B cell (primary cell): ENCODE measurements around the gene KLF16. TPM values are rescaled to one million over a fixed set of nuclear protein-coding genes. Genes with fewer than 3 reads are reported as not detected.
A peak's percentile ranks its signal among the peaks of the same experiment; 100 is the strongest.

ENCODE experiments used
- ATAC-seq: fragments of 200-7000 bp; cut with Tn5 transposase; one replicate; pipeline ENCODE4 v1.10.0; 2021; ENCODE audit warnings: low read depth, mild to moderate bottlenecking, moderate number of reproducible peaks, moderate library complexity
- CTCF ChIA-PET: fragments of 350-600 bp; sonication (Branson Sonifier 250); formaldehyde crosslinking; loops from one replicate; lab custom pipeline; 2021; ENCODE audit warnings: antibody characterized with exemption, inconsistent platforms; lab: Charles Lee
- POLR2A ChIA-PET: fragments of 350-600 bp; sonication (Branson Sonifier 250); formaldehyde crosslinking; loops from one replicate; lab custom pipeline; 2021; ENCODE audit warnings: antibody characterized with exemption; lab: Charles Lee
- DNase-seq: peaks from one replicate; pipeline ENCODE4 v3.0.0; 2013
- H2AFZ ChIP-seq: 2 replicates; pipeline ENCODE4 v1.6.1; 2012; ENCODE audit warnings: mild to moderate bottlenecking, low read depth, low read length; ENCODE audit not compliant: insufficient read depth, poor library complexity, severe bottlenecking
- H3K27ac ChIP-seq, 2 donors: 1 replicate in 1 of 2; 2 replicates in 1 of 2; pipeline ENCODE4 v1.5.1; 2012 to 2013; ENCODE audit warnings: low read length in 2 of 2, mild to moderate bottlenecking in 2 of 2, moderate library complexity in 1 of 2
- H3K27me3 ChIP-seq, 4 experiments: fragments of 200-600 bp in 1 of 4; sonication (generic) in 1 of 4; replicated peaks in 1 of 4; 1 replicate in 2 of 4; 2 replicates in 2 of 4; pipeline versions ENCODE4 v1.6.1 to v1.7.0; 2013 to 2016; ENCODE audit warnings: low read length in 3 of 4, mild to moderate bottlenecking in 2 of 4, mixed read lengths in 1 of 4, moderate library complexity in 1 of 4; ENCODE audit not compliant: insufficient read depth in 4 of 4, control insufficient read depth in 3 of 4; ENCODE audit errors: control extremely low read depth in 1 of 4
- H3K36me3 ChIP-seq, 2 experiments: replicated peaks in 1 of 2; 1 replicate in 1 of 2; 2 replicates in 1 of 2; pipeline versions ENCODE4 v1.6.1 to v1.7.1; 2013; ENCODE audit warnings: low read length in 1 of 2; ENCODE audit not compliant: insufficient read depth in 2 of 2, control insufficient read depth in 1 of 2; ENCODE audit errors: control extremely low read depth in 1 of 2, extremely low read depth in 1 of 2
- H3K4me1 ChIP-seq, 2 donors: fragments of 200-600 bp in 1 of 2; sonication (generic) in 1 of 2; 1 replicate in 1 of 2; 2 replicates in 1 of 2; pipeline versions ENCODE4 v1.5.1 to v1.6.1; 2013 to 2017; ENCODE audit warnings: low read length in 2 of 2; ENCODE audit not compliant: control insufficient read depth in 2 of 2, insufficient read depth in 2 of 2
- H3K4me2 ChIP-seq: replicated peaks from 2 replicates; pipeline ENCODE3; 2012; ENCODE audit warnings: mild to moderate bottlenecking, low read depth, low read length; ENCODE audit not compliant: poor library complexity, severe bottlenecking
- H3K4me3 ChIP-seq, 5 experiments: fragments of 200-600 bp in 1 of 5; sonication (generic) in 1 of 5; 1 replicate in 3 of 5; 2 replicates in 2 of 5; pipeline versions ENCODE4 v1.5.1 to v1.7.0; 2011 to 2016; ENCODE audit warnings: low read length in 4 of 5, mild to moderate bottlenecking in 4 of 5, low read depth in 2 of 5, control low read depth in 1 of 5, moderate library complexity in 1 of 5; ENCODE audit not compliant: insufficient read depth in 1 of 5; ENCODE audit errors: control extremely low read depth in 1 of 5, extremely low read depth in 1 of 5
- H3K79me2 ChIP-seq: fragments of 200-600 bp; sonication (generic); one replicate; pipeline ENCODE4 v1.6.0; 2016; ENCODE audit warnings: low read length; ENCODE audit not compliant: control insufficient read depth, insufficient read depth
- H3K9ac ChIP-seq: fragments of 200-600 bp; sonication (generic); 2 replicates; pipeline ENCODE4 v1.6.1; 2017; ENCODE audit warnings: mild to moderate bottlenecking, low read length, moderate library complexity
- H3K9me3 ChIP-seq, 3 donors: one replicate each; pipeline versions ENCODE4 v1.6.1 to v1.7.1; 2013; ENCODE audit warnings: low read length in 2 of 3; ENCODE audit not compliant: control insufficient read depth in 2 of 3, insufficient read depth in 1 of 3; ENCODE audit errors: control extremely low read depth in 1 of 3
- H4K20me1 ChIP-seq: 2 replicates; pipeline ENCODE4 v1.6.0; 2012; ENCODE audit warnings: mild to moderate bottlenecking, low read length; ENCODE audit not compliant: insufficient read depth, control insufficient read depth, poor library complexity, severe bottlenecking
- H3K27ac Mint-ChIP-seq: one replicate; pipeline ENCODE4 v1.8.0; 2021; ENCODE audit warnings: mixed read lengths
- H3K27me3 Mint-ChIP-seq: one replicate; pipeline ENCODE4 v1.8.0; 2021; ENCODE audit warnings: mixed read lengths
- H3K4me1 Mint-ChIP-seq: one replicate; pipeline ENCODE4 v1.8.0; 2021; ENCODE audit warnings: mixed read lengths
- H3K4me3 Mint-ChIP-seq: one replicate; pipeline ENCODE4 v1.8.0; 2021; ENCODE audit warnings: mixed read lengths
- H3K9me3 Mint-ChIP-seq: one replicate; pipeline ENCODE4 v1.8.0; 2022; ENCODE audit warnings: mixed read lengths; ENCODE audit not compliant: insufficient read depth
- EZH2 ChIP-seq: IDR thresholded peaks from 2 replicates; pipeline ENCODE4 v1.6.1; 2012; ENCODE audit warnings: borderline replicate concordance, low read depth, mild to moderate bottlenecking, moderate library complexity, low read length; ENCODE audit not compliant: insufficient read depth, poor library complexity, severe bottlenecking
- WGBS: methylation state at CpG from one replicate; pipeline ENCODE4 v1.1.5; 2013; ENCODE audit warnings: missing lambda C conversion rate; ENCODE audit not compliant: insufficient coverage; 5-methylcytosine and 5-hydroxymethylcytosine counted together
- intact Hi-C: fragments of 100-400 bp; cut with micrococcal nuclease; formaldehyde crosslinking; loops from one replicate; pipeline ENCODE4 v1.10.0; 2022
- polyA plus RNA-seq: library from polyadenylated mRNA; depleted of rRNA; stranded (reverse); fragments of >200 nt; gene quantifications from 2 replicates; pipeline ENCODE4 v1.2.3, GENCODE V29; 2012
- total RNA-seq, 2 donors: library from RNA; stranded (reverse); fragments of 120-200 nt in 1 of 2; gene quantifications; 1 replicate in 1 of 2; 2 replicates in 1 of 2; pipeline versions ENCODE4 v1.2.3 to v1.2.4, GENCODE V29; 2013 to 2022
- TF ChIP-seq, protein P1 (sequence below): fragments of 200-600 bp; IDR thresholded peaks from one replicate; pipeline ENCODE4 v1.8.0; 2022; ENCODE audit warnings: antibody characterized with exemption, mild to moderate bottlenecking

KLF16 gene
- total and polyA plus RNA-seq, 2 donors (not counting 1 experiment from before 2014, with no cell fraction given) = 29.7 to 49.0 TPM

DNA sequence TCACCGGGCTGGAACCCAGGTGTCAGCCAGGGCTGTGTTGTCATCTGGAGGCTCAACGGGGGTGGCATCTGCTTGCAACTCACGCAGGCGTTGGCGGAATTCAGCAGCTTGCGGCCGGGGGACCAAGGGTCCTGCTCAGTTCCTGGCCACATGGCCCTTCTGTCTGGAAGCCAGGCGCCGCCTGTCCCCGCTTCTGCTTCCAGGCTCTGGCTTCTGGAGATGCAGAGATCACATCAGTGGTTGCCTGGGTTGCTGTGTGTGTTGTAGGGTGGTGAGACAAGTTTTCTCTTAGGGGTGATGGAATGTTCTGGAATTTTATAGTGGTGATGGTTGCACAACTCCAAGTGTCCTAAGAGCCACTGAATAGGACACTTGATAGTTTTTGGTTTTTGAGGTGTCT is 46.8 kb upstream of the KLF16 start:
- ChIA-PET POLR2A (interaction anchor here (2.1 kb wide), 1 partner anchor 12 kb away, joined by 7 read pairs; no protein-coding TSS in a partner anchor), CTCF (interaction anchor here (1.4 kb wide), 1 partner anchor 13 kb away, joined by 3 read pairs; no protein-coding TSS in a partner anchor)
- peak overlapping the region; percentile 54 for H3K4me2 ChIP-seq
- H3K36me3 ChIP-seq = peaks cover 0 to 21% of the 10 kb centered on the region in 2 experiments
- Mint-ChIP-seq H3K4me1 (peaks cover 29% of the 10 kb centered on the region), H3K27me3 (no peaks in the 10 kb centered on the region), H3K27ac (peak overlapping the region; percentile 53), H3K9me3 (no peaks in the 10 kb centered on the region), H3K4me3 (peak overlapping the region; percentile 26)
- TF ChIP-seq, protein P1, sequence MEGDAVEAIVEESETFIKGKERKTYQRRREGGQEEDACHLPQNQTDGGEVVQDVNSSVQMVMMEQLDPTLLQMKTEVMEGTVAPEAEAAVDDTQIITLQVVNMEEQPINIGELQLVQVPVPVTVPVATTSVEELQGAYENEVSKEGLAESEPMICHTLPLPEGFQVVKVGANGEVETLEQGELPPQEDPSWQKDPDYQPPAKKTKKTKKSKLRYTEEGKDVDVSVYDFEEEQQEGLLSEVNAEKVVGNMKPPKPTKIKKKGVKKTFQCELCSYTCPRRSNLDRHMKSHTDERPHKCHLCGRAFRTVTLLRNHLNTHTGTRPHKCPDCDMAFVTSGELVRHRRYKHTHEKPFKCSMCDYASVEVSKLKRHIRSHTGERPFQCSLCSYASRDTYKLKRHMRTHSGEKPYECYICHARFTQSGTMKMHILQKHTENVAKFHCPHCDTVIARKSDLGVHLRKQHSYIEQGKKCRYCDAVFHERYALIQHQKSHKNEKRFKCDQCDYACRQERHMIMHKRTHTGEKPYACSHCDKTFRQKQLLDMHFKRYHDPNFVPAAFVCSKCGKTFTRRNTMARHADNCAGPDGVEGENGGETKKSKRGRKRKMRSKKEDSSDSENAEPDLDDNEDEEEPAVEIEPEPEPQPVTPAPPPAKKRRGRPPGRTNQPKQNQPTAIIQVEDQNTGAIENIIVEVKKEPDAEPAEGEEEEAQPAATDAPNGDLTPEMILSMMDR = no peak
- no peak for TF ChIP-seq EZH2
- peaks cover 79% of the 10 kb centered on the region for H4K20me1 ChIP-seq
- H3K4me3 ChIP-seq = no peak overlapping the region
- 94% methylated on average over 10 of the region's 10 CpGs for WGBS
- no peaks in the 10 kb centered on the region for H3K27me3 ChIP-seq
- peaks cover 97% of the 10 kb centered on the region for H3K79me2 ChIP-seq
- DNase-seq (no peak), ATAC-seq (no peak)
- peaks cover 0 to 3% (median 0%) of the 10 kb centered on the region in 3 donors for H3K9me3 ChIP-seq
- no peak overlapping the region for H3K27ac ChIP-seq
- no peak overlapping the region for H2AFZ ChIP-seq
- peaks cover 25 to 48% of the 10 kb centered on the region in 2 donors for H3K4me1 ChIP-seq
- intact Hi-C loops = no loop called here
- H3K9ac ChIP-seq = no peak overlapping the region

DNA sequence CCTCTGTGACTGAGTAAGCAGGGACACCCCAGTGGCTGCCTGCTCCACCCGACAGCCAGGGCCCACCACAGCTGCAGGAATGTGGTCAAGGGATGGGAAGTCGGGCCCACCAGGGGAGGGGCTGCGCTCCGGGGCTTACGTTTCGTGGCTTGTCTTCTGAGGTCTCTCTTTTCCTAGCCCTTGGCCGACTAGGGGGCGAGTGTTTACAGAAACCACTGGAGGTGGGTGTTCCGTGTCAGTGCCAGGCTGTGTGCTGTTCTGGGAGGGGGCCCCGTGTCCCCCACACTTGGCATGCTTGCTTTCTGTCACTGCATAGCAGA is 46.3 kb upstream of the KLF16 start:
- Histone ChIP-seq H3K4me2 (peak overlapping the region; percentile 54), H3K4me1 (peaks cover 28 to 51% of the 10 kb centered on the region in 2 donors), H3K36me3 (peaks cover 0 to 17% of the 10 kb centered on the region in 2 experiments), H2AFZ (no peak overlapping the region), H3K27ac (peak overlapping the region in 1 of 2 donors; percentile 41), H3K79me2 (peaks cover 92% of the 10 kb centered on the region), H3K9ac (no peak overlapping the region), H3K27me3 (no peaks in the 10 kb centered on the region), H3K4me3 (no peak overlapping the region), H4K20me1 (peaks cover 74% of the 10 kb centered on the region), H3K9me3 (peaks cover 0 to 5% (median 0%) of the 10 kb centered on the region in 3 donors)
- POLR2A ChIA-PET = interaction anchor here (0.5 to 2.1 kb wide), 3 partner anchors 9 to 13 kb away, joined by 4 to 7 read pairs (median 4); no protein-coding TSS in a partner anchor
- intact Hi-C loops = loop anchor here (10.0 kb wide), 1 partner anchor 185 kb away; the partner anchor contains the start of genes IZUMO4 and MOB3A
- Mint-ChIP-seq H3K9me3 (no peaks in the 10 kb centered on the region), H3K4me3 (peak overlapping the region; percentile 44), H3K27me3 (no peaks in the 10 kb centered on the region), H3K4me1 (peaks cover 32% of the 10 kb centered on the region), H3K27ac (peak overlapping the region; percentile 50)
- WGBS = 20% methylated on average over 9 of the region's 10 CpGs
- no peak for ATAC-seq
- TF ChIP-seq, protein P1 = no peak
- no peak for TF ChIP-seq EZH2
- CTCF ChIA-PET = interaction anchor here (0.7 to 1.4 kb wide), 2 partner anchors 14 to 20 kb away, joined by 3 read pairs; no protein-coding TSS in a partner anchor
- DNase-seq = no peak
